PC-3 (cell line): Measurements from ENCODE around the gene NLE1.
"Not testable (repeated sequence)": the region's sequence is repeated elsewhere in the genome, so short reads cannot be mapped to it uniquely, and the experiment has no call there.

ENCODE experiments used
- EZH2 ChIP-seq: fragments of 300-600 bp; sonication (generic); IDR thresholded peaks from one replicate; pipeline ENCODE4 v1.6.1; 2017; ENCODE audit warnings: antibody characterized with exemption, mild to moderate bottlenecking, low read length; ENCODE audit not compliant: unreplicated experiment
- TF ChIP-seq, protein P1 (sequence below): fragments of 300-600 bp; sonication (generic); conservative IDR thresholded peaks from 2 replicates; pipeline ENCODE4 v1.5.1; 2017; ENCODE audit warnings: antibody characterized with exemption, low read depth, mild to moderate bottlenecking, low read length

DNA sequence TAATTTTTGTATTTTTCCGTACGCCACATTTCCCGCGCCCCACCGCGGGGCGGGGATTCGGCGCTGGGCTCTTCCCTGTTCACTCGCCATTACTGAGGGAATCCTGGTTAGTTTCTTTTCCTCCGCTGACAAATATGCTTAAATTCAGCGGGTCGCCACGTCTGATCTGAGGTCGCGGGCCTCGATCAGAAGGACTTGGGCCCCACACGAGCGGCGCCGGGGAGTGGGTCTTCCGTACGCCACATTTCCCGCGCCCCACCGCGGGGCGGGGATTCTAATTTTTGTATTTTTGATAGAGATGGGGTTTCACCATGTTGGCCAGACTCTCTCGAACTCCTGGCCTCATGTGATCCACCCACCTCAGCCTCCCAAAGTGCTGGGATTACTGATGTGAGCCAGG is 9.0 kb upstream of the NLE1 start:
- TF ChIP-seq, protein P1, sequence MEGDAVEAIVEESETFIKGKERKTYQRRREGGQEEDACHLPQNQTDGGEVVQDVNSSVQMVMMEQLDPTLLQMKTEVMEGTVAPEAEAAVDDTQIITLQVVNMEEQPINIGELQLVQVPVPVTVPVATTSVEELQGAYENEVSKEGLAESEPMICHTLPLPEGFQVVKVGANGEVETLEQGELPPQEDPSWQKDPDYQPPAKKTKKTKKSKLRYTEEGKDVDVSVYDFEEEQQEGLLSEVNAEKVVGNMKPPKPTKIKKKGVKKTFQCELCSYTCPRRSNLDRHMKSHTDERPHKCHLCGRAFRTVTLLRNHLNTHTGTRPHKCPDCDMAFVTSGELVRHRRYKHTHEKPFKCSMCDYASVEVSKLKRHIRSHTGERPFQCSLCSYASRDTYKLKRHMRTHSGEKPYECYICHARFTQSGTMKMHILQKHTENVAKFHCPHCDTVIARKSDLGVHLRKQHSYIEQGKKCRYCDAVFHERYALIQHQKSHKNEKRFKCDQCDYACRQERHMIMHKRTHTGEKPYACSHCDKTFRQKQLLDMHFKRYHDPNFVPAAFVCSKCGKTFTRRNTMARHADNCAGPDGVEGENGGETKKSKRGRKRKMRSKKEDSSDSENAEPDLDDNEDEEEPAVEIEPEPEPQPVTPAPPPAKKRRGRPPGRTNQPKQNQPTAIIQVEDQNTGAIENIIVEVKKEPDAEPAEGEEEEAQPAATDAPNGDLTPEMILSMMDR = not testable (repeated sequence)
- not testable (repeated sequence) for TF ChIP-seq EZH2
